ENCODE data around the gene AJAP1. TPM values are rescaled to one million over a fixed set of nuclear protein-coding genes. Genes with fewer than 3 reads are reported as not detected.

The AJAP1 gene
- polyA plus RNA-seq, 1 donor from 2014 or later: 7.9 TPM

- H3K79me2 ChIP-seq (replicated peaks; ENCODE audit: insufficient read depth, low read length): no peaks in the 10 kb centered on the region
- no peaks in the 10 kb centered on the region for H3K36me3 ChIP-seq (ENCODE audit: insufficient read depth, low read length)
- TF ChIP-seq SMC3 (conservative IDR thresholded peaks at IDR 0.05; ENCODE audit: poor library complexity): no peak
- H3K9me3 ChIP-seq (ENCODE audit: low read length): no peaks in the 10 kb centered on the region
- H2AFZ ChIP-seq (ENCODE audit: low read depth, low read length): no peak overlapping the region
- no peak overlapping the region for H3K4me3 ChIP-seq (ENCODE audit: low read length)
- no peak overlapping the region for H3K27ac ChIP-seq (ENCODE audit: low read length)
- H3K4me2 ChIP-seq (ENCODE audit: low read length): no peak overlapping the region
- H4K20me1 ChIP-seq (ENCODE audit: insufficient read depth): no peaks in the 10 kb centered on the region
- no peaks in the 10 kb centered on the region for H3K27me3 ChIP-seq (ENCODE audit: insufficient read depth, low read depth, low read length)
- no peaks in the 10 kb centered on the region for H3F3A ChIP-seq (ENCODE audit: insufficient read depth, low read length, poor library complexity, severe bottlenecking)
- no peaks in the 10 kb centered on the region for H3K9me2 ChIP-seq (ENCODE audit: insufficient read depth, low read length)
- no peak overlapping the region for H3K9ac ChIP-seq (ENCODE audit: low read length)
Measured at GRCh38 chr1:4628992-4629391, 25.4 kb upstream of the AJAP1 start.

GRCh38 chr1:4630561-4630960 lies 23.8 kb upstream of the AJAP1 start:
- H3K9ac ChIP-seq (ENCODE audit: low read length): no peak overlapping the region
- no peaks in the 10 kb centered on the region for H4K20me1 ChIP-seq (ENCODE audit: insufficient read depth)
- no peaks in the 10 kb centered on the region for H3K36me3 ChIP-seq (ENCODE audit: insufficient read depth, low read length)
- H3K27ac ChIP-seq (ENCODE audit: low read length): no peak overlapping the region
- TF ChIP-seq POLR2AphosphoS5 (IDR thresholded peaks at IDR 0.05) (no peak), REST (IDR thresholded peaks at IDR 0.05; ENCODE audit: borderline replicate concordance) (no peak), SMC3 (conservative IDR thresholded peaks at IDR 0.05; ENCODE audit: poor library complexity) (no peak), EP300 (conservative IDR thresholded peaks at IDR 0.05; ENCODE audit: poor library complexity, severe bottlenecking) (no peak)
- no peak overlapping the region for H3K4me3 ChIP-seq (ENCODE audit: low read length)
- no peaks in the 10 kb centered on the region for H3K79me2 ChIP-seq (replicated peaks; ENCODE audit: insufficient read depth, low read length)
- H3F3A ChIP-seq (ENCODE audit: insufficient read depth, low read length, poor library complexity, severe bottlenecking): no peaks in the 10 kb centered on the region
- no peak overlapping the region for H3K4me2 ChIP-seq (ENCODE audit: low read length)
- no peak overlapping the region for H2AFZ ChIP-seq (ENCODE audit: low read depth, low read length)
- no peaks in the 10 kb centered on the region for H3K9me3 ChIP-seq (ENCODE audit: low read length)
- H3K9me2 ChIP-seq (ENCODE audit: insufficient read depth, low read length): no peaks in the 10 kb centered on the region
- no peaks in the 10 kb centered on the region for H3K27me3 ChIP-seq (ENCODE audit: insufficient read depth, low read depth, low read length)

GRCh38 chr1:4631321-4631720 lies 23.1 kb upstream of the AJAP1 start:
- H3K27me3 ChIP-seq (ENCODE audit: insufficient read depth, low read depth, low read length): no peaks in the 10 kb centered on the region
- H3K9me2 ChIP-seq (ENCODE audit: insufficient read depth, low read length): no peaks in the 10 kb centered on the region
- no peaks in the 10 kb centered on the region for H3F3A ChIP-seq (ENCODE audit: insufficient read depth, low read length, poor library complexity, severe bottlenecking)
- H2AFZ ChIP-seq (ENCODE audit: low read depth, low read length): no peak overlapping the region
- no peaks in the 10 kb centered on the region for H3K79me2 ChIP-seq (replicated peaks; ENCODE audit: insufficient read depth, low read length)
- H3K27ac ChIP-seq (ENCODE audit: low read length): no peak overlapping the region
- H3K4me2 ChIP-seq (ENCODE audit: low read length): no peak overlapping the region
- no peak overlapping the region for H3K9ac ChIP-seq (ENCODE audit: low read length)
- H3K9me3 ChIP-seq (ENCODE audit: low read length): no peaks in the 10 kb centered on the region
- no peaks in the 10 kb centered on the region for H4K20me1 ChIP-seq (ENCODE audit: insufficient read depth)
- TF ChIP-seq MXI1 (conservative IDR thresholded peaks at IDR 0.05; ENCODE audit: poor library complexity, severe bottlenecking): no peak
- TF ChIP-seq RAD21 (conservative IDR thresholded peaks at IDR 0.05): no peak
- TF ChIP-seq POLR2AphosphoS5 (IDR thresholded peaks at IDR 0.05): no peak
- TF ChIP-seq TAF1 (IDR thresholded peaks at IDR 0.05; ENCODE audit: low read depth): no peak
- no peak for TF ChIP-seq CTCF (IDR thresholded peaks at IDR 0.05; ENCODE audit: poor library complexity, severe bottlenecking)
- no peak for TF ChIP-seq REST (IDR thresholded peaks at IDR 0.05; ENCODE audit: borderline replicate concordance)
- TF ChIP-seq EP300 (conservative IDR thresholded peaks at IDR 0.05; ENCODE audit: poor library complexity, severe bottlenecking): no peak
- TF ChIP-seq SMC3 (conservative IDR thresholded peaks at IDR 0.05; ENCODE audit: poor library complexity): no peak
- no peak for TF ChIP-seq EZH2 (IDR thresholded peaks at IDR 0.05; ENCODE audit: borderline replicate concordance, insufficient read depth, low read length, poor library complexity, severe bottlenecking)
- no peak overlapping the region for H3K4me3 ChIP-seq (ENCODE audit: low read length)
- no peaks in the 10 kb centered on the region for H3K36me3 ChIP-seq (ENCODE audit: insufficient read depth, low read length)

Measured in neural cell (in vitro differentiated cells).